GM18861 (cell line): Measurements from ENCODE around the gene SRD5A2.

Experiments used
- ATAC-seq: cut with Tn5 transposase; IDR thresholded peaks from one replicate; pipeline ENCODE4 v1.9.1; 2021; ENCODE audit not compliant: unreplicated experiment

SRD5A2 gene, protein sequence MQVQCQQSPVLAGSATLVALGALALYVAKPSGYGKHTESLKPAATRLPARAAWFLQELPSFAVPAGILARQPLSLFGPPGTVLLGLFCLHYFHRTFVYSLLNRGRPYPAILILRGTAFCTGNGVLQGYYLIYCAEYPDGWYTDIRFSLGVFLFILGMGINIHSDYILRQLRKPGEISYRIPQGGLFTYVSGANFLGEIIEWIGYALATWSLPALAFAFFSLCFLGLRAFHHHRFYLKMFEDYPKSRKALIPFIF

DNA sequence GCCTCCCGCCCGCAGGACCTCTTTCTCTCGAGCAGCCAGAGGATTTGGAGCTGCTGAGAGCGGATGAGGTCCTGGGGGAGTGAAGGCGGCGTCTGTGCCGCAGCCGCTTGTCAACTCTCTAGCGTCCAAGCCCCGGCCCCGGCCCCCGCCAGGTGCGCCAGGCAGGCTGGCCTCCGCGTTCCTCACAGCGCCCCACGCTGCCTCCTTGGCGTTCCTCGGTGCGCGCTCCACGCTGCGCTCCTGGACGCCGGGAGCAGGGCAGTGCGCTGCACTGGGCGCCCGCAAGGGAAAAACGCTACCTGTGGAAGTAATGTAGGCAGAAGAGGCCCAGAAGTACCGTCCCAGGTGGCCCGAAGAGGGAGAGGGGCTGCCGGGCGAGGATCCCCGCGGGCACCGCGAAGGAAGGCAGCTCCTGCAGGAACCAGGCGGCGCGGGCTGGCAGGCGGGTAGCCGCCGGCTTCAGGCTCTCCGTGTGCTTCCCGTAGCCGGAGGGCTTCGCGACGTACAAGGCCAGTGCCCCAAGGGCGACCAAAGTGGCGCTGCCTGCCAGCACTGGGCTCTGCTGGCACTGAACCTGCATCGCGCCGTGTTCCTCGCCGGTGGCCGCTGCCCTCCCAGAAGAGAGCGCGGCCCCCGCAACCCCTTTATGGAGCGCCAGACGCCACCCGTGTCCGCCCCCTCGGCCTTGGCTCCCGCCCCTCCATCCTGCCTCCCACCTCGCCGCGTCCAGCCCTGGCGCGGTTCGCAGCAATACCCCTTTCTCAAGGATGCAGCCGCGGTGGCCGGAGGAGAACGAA lies at the start of gene SRD5A2:
Gene SRD5A2, minus strand, starts transcription at position 618 of the 797 bp plus-strand sequence. Its CDS starts 38 bp downstream, at position 580.
- ATAC-seq = no peak

DNA sequence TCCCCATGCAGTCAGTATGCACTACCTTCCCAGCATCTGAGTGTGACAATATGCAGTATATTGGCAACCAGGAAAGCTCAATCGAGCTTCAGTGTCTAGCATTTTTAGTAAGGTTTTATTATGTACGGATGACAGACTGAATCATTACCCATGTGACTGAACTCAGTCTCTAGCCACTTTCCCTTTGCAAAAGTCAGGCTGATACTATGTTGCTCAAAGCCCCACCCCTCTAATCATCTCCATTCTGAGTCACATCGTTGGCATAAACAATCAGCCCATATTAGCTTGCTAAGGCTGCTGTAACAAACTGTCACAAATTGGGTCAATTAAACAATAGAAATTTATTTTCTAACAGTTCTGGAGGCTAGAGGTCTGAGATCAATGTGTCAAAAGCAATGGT lies 25.8 kb upstream of the SRD5A2 start:
- ATAC-seq = no peak

DNA sequence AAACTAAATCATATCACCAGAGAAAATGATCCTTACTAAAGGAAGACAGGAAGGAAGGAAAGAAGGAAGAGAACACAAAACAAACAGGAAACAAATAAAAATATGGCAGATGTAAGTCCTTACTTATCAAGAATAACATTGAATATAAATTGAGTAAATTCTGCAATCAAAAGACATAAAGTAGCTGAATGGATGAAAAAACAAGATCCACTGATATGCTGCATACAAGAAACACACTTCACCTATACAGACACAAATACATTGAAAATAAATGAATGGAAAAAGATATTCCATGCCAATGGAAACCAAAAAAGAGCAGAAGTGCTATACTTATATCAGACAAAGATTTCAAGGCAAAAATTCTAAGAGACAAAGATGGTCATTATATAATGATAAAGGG lies 18.0 kb upstream of the SRD5A2 start:
- no peak for ATAC-seq

DNA sequence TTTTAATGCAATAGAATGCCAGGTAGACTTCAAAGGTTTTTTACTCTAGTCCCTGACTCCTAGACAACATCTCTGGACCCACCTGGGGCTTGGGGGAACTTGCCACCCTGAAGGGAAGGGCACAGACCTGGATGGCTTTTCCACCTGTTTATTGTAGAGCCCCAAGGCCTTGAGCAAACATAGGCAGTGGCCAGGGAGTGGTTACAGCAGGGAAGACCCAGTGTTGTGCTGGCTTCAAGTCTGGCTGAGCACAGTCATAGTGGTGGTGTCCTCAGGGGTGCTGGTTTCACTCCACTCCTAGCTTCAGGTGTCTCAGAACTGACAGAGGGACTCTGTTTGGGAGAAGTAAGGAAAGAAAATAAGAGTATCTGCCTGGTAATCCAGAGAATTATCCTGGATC lies 5.5 kb upstream of the SRD5A2 start:
- ATAC-seq = no peak

DNA sequence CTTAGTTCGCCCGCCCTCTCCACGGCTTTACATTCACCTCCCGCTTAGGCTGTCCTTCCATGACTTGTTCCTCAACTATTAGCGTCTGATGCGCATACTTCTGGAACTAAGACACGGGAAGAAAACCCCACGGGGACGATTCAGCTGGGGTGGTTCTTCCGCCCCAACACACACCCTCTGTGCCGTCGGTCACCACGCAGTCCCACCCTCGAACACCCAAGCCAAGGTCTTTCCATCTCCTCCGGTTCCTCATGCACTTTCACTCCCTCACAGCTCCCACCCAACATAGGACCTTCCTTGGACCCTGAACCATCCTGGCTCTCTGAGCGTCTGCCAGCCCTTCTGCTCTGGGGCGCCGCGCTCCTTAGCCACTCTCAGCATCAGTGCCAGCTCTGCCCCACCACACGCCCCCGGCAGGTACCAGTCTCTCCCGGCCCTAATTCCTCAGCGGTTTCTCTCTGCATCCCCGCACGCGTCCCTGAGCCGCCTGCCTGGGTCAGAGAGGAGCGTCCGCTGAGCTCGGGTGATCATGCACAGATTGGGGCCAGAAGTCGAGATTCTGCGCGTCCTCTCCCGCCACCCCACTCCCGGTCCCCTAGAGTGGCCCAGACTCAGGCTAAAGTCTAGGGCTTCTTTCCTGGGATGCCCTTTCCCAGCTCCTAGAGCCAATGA lies 522 bp upstream of the SRD5A2 start:
- no peak for ATAC-seq

DNA sequence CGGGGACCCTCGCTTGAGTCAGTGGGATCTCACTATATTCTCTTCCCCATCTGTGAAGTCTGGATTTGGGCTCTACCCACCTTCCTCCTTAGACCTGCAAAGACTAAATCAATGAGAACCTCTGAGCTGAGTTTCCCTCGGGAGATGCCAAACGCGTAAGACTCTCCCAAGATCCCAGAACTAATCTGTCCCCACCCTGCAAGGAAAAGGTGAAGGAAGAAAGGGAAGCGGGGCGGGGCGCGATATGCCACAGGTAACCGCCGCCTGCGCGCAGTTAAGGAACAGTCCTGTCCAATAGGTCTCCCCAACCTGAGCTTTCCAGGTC lies 780 bp downstream of the SRD5A2 start:
- ATAC-seq = no peak

DNA sequence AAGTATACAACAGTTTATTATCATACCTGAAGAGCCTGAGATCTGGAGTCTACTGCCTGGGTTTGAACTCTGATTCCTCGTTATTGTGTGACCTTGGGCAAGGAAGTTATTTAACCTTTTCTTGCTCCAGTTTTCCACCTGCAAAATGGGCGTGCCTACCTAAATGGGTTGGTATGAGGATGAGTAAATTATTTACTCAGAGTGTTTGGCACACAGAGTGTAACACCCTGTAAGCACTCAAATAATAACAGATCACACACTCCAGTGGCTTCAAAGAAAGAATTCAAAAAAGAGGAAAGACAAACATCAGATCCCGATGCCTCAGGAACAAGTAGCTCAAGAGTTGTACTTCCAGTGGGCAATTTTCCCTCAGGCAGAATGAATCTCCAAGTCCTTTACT lies 2.4 kb downstream of the SRD5A2 start:
- ATAC-seq = no peak

DNA sequence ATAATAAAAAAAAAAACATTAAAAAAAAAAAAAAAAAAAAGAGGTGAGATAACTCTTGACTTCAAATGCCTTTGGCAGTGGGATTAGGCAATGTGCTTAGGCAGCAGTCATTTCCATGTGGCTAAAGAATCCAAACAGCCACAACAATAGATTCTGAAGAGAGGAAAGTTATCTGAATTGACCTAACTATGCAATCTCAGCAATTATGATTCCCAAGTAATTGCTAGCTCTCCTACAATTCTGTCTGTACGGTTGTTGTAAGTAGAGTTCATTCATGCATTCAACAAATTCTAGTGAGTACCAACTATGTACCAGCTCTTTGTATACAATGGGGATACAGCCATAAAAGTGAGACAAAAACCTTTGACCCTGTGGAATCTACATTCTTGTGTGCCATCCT lies 3.6 kb downstream of the SRD5A2 start:
- ATAC-seq = no peak

DNA sequence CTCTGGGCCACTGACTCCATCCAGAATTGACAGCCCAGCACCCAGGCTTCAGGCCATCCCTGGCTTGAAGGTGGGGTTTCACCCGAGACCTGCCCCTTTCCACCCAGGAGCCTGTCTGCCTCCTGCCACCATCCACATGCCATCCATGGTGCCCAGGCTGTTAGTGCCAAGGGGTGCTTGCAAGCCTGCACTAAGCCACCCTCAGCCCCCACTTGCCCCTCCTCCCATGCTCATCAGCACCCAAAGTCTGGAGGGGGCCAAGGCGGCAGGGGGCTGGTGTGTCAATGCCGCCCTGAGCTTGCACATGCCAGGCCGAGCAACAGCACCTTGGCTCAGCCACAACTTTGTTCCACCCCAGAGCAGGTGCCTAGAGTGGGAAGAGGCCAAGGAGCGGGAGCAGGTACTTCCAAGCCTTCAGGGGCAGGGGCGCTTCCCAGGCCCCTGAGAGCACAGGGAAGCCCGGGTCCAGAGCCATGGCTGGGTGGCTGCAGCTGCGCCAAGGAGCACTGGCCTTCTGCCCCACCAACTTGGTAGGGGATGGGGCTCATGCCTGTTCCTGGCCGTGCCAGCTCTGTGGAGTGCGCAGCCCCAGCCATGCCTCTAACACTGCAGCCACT lies 12.0 kb downstream of the SRD5A2 start:
- ATAC-seq = no peak

DNA sequence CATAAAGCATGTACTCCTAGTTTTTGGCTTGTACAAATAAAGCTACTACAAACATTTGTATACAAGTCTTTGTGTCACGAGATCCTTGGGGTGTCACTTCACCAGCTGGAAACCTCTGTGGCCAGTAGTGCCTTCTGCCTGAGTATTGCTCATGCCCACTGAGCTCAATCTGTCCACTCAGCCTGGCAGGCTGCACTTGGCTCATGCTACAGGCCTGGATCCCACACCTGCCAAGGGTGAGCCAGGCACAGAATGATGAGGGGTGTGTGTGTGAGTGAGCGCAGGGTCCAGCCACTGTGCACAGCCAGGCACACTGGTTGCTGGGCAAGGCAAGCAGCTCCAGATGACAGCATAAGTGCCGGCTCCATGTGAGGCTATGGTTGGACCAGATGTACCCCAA lies 13.1 kb downstream of the SRD5A2 start:
- no peak for ATAC-seq

DNA sequence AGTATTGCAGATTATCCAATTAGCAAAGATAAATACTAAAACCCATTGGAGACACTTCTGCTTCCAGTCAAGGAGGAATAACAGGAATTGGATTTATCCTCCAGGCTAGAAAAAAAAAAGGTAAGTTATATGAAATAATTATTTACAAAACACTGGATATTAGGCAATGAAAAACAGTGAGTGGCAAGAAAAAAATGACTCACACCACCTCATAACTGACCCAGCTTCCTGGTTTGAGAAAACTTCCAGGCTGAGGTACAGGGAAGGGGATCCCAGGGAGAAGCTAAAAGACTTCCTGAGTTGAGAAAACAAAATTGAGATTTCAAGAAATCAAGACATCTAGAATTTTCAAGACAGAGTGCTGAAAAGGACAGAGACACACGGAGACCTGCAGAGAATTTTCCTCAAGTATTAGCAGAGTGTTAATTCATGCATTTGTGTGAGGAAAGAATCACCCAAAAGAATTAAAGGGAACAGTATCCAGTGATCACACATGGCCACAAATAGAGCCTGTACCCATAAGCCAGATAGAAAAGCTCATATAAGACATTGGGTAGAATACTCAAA lies 17.4 kb downstream of the SRD5A2 start:
- no peak for ATAC-seq

DNA sequence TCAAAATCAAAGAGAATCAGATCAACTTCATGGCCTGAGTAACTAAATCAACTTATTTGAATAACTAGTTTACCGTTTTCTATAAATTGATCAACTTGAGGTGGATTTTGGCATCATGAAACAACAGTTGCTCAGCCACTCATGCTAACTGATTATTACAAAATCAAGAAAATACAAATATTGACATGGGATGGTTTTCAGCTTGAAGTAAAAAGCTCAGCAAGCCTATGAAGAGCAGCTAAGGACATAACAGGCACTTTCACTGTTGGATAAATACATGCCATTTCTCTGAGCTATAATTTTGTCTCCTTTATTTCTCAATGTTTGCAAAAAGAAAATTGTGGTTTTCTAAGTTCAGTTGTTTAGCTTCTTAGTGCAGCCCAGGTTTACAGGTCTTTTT lies 18.9 kb downstream of the SRD5A2 start:
- no peak for ATAC-seq

DNA sequence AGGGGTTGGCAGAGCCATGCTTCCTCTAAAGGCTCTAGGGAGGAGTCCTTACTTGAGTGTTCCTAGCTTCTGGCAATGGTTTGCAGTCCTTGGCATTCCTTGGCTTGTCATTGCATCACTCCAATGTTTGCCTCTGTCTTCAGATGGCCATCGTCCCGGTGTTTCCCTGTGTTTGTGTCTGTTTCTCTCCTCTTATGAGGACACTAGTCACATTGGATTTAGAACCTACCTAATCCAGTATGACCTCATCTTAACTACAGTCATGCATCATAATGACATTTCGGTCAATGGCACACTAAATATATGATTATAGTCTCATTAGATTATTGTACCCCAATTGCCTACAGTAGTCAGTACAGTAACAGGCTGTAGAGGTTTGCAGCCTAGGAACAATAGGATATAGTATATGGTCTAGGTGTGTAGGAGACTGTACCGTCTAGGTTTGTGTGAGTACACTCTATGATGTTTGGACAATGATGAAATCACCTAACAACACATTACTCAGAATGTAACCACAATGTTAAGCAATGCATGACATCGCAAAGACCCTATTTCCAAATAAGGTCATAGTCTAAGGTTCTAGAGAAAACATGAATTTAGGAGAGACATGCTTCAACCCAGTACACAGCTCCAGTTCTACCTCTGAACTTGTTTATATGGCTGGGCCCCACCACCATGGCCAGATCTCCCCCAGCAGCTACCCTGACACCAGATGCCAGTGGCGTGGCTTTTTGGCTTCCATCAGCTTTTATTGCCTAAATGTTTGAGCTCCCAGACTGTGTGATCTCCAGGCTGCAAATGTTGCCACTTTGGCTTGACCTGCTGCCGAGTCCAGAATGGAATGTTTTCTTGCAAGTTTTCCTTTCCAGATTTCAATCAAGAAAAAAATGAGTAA lies 22.1 kb downstream of the SRD5A2 start:
- ATAC-seq = no peak

DNA sequence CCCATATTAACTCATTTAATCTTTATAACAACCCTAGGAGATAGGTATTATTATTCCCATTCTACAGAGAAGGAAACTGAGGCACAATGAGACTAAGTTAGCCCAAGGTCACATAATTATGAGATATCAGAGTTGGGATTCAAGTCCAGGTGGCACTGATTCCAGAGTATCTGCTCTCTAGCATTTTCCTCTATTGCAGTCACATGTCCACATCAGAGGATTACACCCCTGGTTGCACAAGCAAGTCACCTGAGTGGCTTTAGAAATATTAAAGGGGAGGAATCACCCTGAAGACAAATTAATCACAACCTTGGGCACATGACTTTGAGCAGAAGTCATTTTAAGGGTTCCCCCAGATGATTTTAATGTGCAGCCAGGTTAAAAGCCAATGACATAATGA lies 23.8 kb downstream of the SRD5A2 start:
- ATAC-seq = no peak

DNA sequence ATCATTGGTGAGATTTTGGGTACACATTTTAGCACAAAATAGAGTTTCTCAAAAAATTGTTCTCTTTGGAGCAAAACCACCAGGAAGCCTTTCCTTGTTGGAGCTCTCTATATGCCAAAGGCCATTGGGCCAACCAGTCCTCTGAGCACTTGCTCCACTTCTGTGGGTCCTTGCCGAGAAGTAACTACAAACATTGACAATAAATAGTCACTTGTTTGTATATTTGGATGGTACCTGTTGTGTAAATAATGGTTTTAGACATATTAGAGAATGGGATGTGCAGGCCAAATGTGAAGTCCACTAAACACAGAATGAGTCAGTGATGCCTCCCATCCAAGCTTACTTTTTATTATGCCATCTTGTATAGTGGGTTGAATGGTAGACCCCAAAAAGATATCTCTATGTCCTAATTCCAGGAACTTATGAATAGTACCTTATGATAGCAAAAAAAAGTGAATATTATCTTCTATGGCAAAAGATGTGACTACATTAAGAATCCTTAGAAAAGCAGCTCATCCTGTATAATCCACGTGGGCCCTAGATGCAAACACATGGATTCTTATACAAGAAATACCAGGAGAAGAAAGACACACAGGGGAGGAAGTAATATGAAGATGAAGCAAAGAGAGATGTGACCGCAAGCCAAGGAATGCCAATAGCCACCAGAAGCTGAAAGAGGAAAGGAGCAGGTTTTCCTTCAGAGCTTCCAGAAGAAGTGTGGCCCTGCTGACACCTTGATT lies 24.6 kb downstream of the SRD5A2 start:
- no peak for ATAC-seq

DNA sequence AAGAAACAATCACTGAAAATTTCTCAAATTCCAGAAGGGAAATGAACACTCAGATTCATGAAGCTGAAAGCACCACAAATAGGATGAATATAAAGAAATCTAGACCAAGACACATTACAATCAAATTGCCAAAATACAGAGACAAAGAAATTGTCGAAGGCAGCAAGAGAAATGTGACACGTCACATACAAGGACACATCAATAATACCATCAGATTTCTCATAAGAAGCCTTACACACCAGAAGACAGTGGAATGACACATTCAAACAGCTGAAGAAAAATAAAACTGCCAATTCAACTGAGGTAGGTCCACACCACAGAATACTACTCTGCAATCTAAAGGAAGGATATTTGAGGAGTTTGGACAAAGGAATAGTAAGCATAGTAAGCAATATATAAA lies 27.4 kb downstream of the SRD5A2 start:
- no peak for ATAC-seq

DNA sequence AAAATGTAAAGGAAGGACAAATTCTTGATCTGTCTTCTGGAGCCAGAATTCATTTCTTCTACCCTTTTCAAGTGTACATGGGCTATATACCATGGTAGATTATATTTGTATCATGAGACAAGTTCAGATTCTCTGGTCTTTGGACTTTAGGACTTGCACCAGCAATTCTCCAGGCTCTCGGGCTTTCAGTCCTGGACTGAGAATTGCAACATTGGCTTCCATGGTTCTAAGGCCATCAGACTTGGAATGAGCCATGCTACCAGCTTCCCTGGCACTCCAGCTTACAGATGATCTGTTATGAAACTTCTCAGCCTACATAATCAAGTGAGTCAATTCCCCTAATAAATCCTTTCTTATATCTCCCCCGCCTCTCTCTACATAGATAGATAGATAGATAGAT lies 33.3 kb downstream of the SRD5A2 start:
- ATAC-seq = no peak

DNA sequence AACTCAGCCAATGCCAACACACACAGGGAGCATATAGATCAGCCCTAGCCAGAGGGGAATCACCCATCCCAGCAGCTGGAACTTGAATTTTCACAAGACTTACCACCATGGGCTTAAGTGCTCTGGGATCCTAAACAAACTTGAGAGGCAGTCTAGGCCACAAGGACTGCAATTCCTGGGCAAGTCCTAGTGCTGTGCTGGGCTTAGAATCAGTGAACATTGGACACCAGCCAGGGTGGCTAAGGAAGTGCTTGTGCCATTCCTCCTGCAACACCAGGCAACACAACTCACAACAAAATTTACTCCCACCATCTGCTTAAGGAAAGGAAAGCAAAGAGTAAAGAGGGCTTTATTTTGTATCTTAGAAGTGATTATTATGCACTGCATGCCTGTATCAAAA lies 38.9 kb downstream of the SRD5A2 start:
- ATAC-seq = no peak

DNA sequence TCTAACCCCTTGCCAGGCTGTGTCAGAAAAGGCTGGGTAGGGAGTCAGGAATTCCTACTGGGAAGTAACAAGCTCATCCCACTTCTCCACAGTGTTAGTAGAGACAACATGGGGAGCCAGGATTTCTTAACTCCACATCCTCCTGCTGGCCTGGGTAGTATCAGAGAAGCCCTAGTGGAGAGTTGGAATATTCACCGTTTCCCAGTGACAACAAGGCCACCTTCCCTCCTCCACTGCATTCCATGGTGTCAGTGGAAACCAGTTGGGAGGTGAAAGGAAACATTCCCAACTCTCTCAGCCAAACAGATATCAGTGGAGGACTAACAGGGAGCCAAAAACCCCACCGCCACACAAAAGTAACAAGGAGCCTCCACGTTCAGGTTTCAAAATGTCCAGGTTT lies 41.2 kb downstream of the SRD5A2 start:
- ATAC-seq = no peak

DNA sequence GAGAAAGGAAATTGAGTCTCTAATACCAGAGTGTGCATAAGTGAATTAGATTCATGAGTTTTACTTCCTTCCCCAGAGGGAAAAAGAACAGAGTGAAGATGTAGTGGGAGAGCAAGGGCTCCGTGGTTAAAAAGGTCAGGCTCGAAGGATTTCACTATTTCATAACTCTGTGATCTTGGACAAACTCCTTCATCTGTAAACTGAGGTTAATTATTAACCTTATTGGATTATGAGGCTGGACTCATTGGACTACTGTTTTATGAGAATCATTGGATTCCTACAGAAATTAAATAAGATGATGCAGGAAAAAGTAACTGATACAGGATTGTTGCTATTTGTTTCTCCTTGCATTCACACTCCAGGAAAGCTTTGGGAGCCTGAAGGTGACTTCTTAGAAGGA lies 45.0 kb downstream of the SRD5A2 start:
- ATAC-seq = no peak
